Smooth muscle cell (in vitro differentiated cells): ENCODE data around the gene MGAM2. TPM values are rescaled to one million over a fixed set of nuclear protein-coding genes. Genes with fewer than 3 reads are reported as not detected.
"Not testable (repeated sequence)": the region's sequence is repeated elsewhere in the genome, so short reads cannot be mapped to it uniquely, and the experiment has no call there.

ENCODE experiments used
- DNase-seq: peaks from one replicate; lab custom pipeline; 2025; ENCODE audit not compliant: unreplicated experiment; lab: John Stamatoyannopoulos, UW
- H2AFZ ChIP-seq: fragments of 200-600 bp; sonication (generic); 2 replicates; pipeline ENCODE4 v1.6.0; 2016; ENCODE audit warnings: antibody characterized with exemption, low read depth, mild to moderate bottlenecking
- H3F3A ChIP-seq: fragments of 200-600 bp; sonication (generic); 2 replicates; pipeline ENCODE4 v1.6.0; 2017; ENCODE audit warnings: antibody characterized with exemption, low read depth
- H3K27ac ChIP-seq: fragments of 200-600 bp; sonication (generic); 2 replicates; pipeline ENCODE4 v1.5.1; 2016; ENCODE audit warnings: low read depth, mild to moderate bottlenecking
- H3K27me3 ChIP-seq: fragments of 200-600 bp; sonication (generic); 2 replicates; pipeline ENCODE4 v1.6.1; 2016; ENCODE audit warnings: low read depth, mild to moderate bottlenecking
- H3K36me3 ChIP-seq: fragments of 200-600 bp; sonication (generic); 2 replicates; pipeline ENCODE4 v1.5.1; 2016; ENCODE audit warnings: low read depth
- H3K4me1 ChIP-seq: fragments of 200-600 bp; sonication (generic); 2 replicates; pipeline ENCODE4 v1.5.1; 2016; ENCODE audit warnings: low read depth
- H3K4me2 ChIP-seq: fragments of 200-600 bp; sonication (generic); 2 replicates; pipeline ENCODE4 v1.6.0; 2016; ENCODE audit warnings: mild to moderate bottlenecking
- H3K4me3 ChIP-seq: fragments of 200-600 bp; sonication (generic); 2 replicates; pipeline ENCODE4 v1.5.1; 2016; ENCODE audit warnings: mild to moderate bottlenecking
- H3K79me2 ChIP-seq: fragments of 200-600 bp; sonication (generic); 2 replicates; pipeline ENCODE4 v1.6.0; 2016; ENCODE audit warnings: low read depth, mild to moderate bottlenecking
- H3K9ac ChIP-seq: fragments of 200-600 bp; sonication (generic); 2 replicates; pipeline ENCODE4 v1.6.0; 2016; ENCODE audit warnings: low read depth
- H3K9me3 ChIP-seq: fragments of 200-600 bp; sonication (generic); replicated peaks from 2 replicates; pipeline ENCODE4 v1.5.1; 2016; ENCODE audit warnings: low read depth
- H4K20me1 ChIP-seq: fragments of 200-600 bp; sonication (generic); 2 replicates; pipeline ENCODE4 v1.6.0; 2016; ENCODE audit warnings: low read depth
- WGBS: methylation state at CpG from one replicate; pipeline ENCODE4 v1.1.7; 2016; ENCODE audit warnings: low lambda C conversion rate; 5-methylcytosine and 5-hydroxymethylcytosine counted together
- polyA plus RNA-seq: library from polyadenylated mRNA; unstranded; fragments of >200 nt; fragmentation: Nextera tagmentation; extraction: Ambion mirVana; gene quantifications from 2 replicates; pipeline ENCODE4 v1.2.1, GENCODE V29; 2016
- total RNA-seq: library from RNA; depleted of rRNA; stranded (reverse); fragments of >200 nt; gene quantifications from 2 replicates; pipeline ENCODE4 v1.2.3, GENCODE V29; 2014
- TF ChIP-seq, protein P1 (sequence below): fragments of 200-600 bp; sonication (generic); IDR thresholded peaks from 2 replicates; pipeline ENCODE4 v1.5.1; 2017; ENCODE audit warnings: borderline replicate concordance, mild to moderate bottlenecking, antibody characterized with exemption; ENCODE audit not compliant: insufficient read depth, poor library complexity, severe bottlenecking

MGAM2 gene
- total and polyA plus RNA-seq, 2 experiments from 2014 or later: not detected

DNA sequence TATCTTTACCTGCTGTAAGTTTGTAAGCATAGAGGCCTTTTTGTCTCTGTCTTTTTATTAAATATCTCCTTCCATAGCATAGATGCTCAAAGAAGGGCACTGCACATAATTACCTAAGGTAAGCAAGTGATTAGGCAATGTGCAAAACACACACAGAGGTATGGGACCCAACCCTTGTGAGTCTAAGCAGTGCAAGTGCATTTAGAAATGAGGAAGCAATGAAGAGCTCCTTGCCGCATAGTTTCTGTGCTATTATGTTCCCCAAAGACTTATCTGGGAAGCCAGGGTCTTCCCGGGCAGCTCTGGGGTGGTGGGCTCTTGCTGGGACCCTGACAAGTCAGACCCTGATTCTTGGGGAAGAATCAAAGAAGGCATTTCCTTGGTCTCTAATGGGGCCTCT is 13.5 kb upstream of the MGAM2 start:
- Histone ChIP-seq H3K9me3 (no peaks in the 10 kb centered on the region), H3K36me3 (no peaks in the 10 kb centered on the region), H3K9ac (no peak overlapping the region), H2AFZ (no peak overlapping the region), H3K27ac (no peak overlapping the region), H3K4me3 (no peak overlapping the region), H3K27me3 (no peaks in the 10 kb centered on the region), H4K20me1 (no peaks in the 10 kb centered on the region), H3K4me2 (no peak overlapping the region), H3F3A (no peaks in the 10 kb centered on the region), H3K4me1 (no peaks in the 10 kb centered on the region), H3K79me2 (no peaks in the 10 kb centered on the region)
- 34% methylated on average over 2 of the region's 2 CpGs for WGBS
- no peak for DNase-seq
- TF ChIP-seq, protein P1, sequence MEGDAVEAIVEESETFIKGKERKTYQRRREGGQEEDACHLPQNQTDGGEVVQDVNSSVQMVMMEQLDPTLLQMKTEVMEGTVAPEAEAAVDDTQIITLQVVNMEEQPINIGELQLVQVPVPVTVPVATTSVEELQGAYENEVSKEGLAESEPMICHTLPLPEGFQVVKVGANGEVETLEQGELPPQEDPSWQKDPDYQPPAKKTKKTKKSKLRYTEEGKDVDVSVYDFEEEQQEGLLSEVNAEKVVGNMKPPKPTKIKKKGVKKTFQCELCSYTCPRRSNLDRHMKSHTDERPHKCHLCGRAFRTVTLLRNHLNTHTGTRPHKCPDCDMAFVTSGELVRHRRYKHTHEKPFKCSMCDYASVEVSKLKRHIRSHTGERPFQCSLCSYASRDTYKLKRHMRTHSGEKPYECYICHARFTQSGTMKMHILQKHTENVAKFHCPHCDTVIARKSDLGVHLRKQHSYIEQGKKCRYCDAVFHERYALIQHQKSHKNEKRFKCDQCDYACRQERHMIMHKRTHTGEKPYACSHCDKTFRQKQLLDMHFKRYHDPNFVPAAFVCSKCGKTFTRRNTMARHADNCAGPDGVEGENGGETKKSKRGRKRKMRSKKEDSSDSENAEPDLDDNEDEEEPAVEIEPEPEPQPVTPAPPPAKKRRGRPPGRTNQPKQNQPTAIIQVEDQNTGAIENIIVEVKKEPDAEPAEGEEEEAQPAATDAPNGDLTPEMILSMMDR: no peak

- not testable (repeated sequence) for H3K4me2 ChIP-seq, H4K20me1 ChIP-seq, H3K27me3 ChIP-seq, H3K27ac ChIP-seq, DNase-seq, H3F3A ChIP-seq, H3K36me3 ChIP-seq, H3K9me3 ChIP-seq, H3K79me2 ChIP-seq, H2AFZ ChIP-seq, H3K9ac ChIP-seq, H3K4me1 ChIP-seq, H3K4me3 ChIP-seq
- WGBS: 77% methylated on average over 1 of the region's 1 CpG
Observed at GRCh38 chr7:142099347-142099746, 12.2 kb upstream of the MGAM2 start.

- TF ChIP-seq, protein P1: no peak
- H3K4me1 ChIP-seq: no peaks in the 10 kb centered on the region
- no peak overlapping the region for H2AFZ ChIP-seq
- no peak overlapping the region for H3K4me3 ChIP-seq
- no peaks in the 10 kb centered on the region for H3K27me3 ChIP-seq
- no peak overlapping the region for H3K27ac ChIP-seq
- no peaks in the 10 kb centered on the region for H3K79me2 ChIP-seq
- H3F3A ChIP-seq: no peaks in the 10 kb centered on the region
- no peaks in the 10 kb centered on the region for H3K36me3 ChIP-seq
- 93% methylated on average over 1 of the region's 1 CpG for WGBS
- no peak overlapping the region for H3K4me2 ChIP-seq
- no peak overlapping the region for H3K9ac ChIP-seq
- H4K20me1 ChIP-seq: no peaks in the 10 kb centered on the region
- no peaks in the 10 kb centered on the region for H3K9me3 ChIP-seq
- no peak for DNase-seq
Observed at GRCh38 chr7:142100634-142101033, 10.9 kb upstream of the MGAM2 start.

DNA sequence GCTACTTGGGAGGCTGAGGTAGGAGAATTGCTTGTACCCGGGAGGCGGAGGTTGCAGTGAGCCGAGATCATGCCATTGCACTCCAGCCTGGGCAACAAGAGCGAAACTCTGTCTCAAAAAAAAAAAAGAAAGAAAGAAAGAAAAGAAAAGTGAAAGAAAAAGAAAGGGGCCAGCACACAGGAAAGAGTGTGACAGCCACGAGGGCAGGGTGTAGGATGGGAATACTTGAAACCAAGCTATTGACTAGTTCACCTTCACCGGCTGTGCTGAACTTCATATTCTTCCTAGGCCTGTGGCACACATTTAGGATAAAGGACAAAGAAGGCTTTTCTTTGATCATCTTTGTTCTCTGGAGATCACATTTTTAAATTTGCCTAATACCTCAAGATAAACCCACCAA is 9.7 kb upstream of the MGAM2 start:
- H3K4me2 ChIP-seq: not testable (repeated sequence)

More for the DNA sequence above, 9.7 kb upstream of the MGAM2 start:
- H3K9me3 ChIP-seq, H2AFZ ChIP-seq, H3K36me3 ChIP-seq, H4K20me1 ChIP-seq, H3K9ac ChIP-seq, DNase-seq, H3K4me3 ChIP-seq, H3K27me3 ChIP-seq, H3F3A ChIP-seq, H3K27ac ChIP-seq, H3K79me2 ChIP-seq, H3K4me1 ChIP-seq: not testable (repeated sequence)
- WGBS: 92% methylated on average over 6 of the region's 6 CpGs
